Gastroesophageal sphincter (tissue), 4 donors: ENCODE data around the gene BST2. TPM values are rescaled to one million over a fixed set of nuclear protein-coding genes. Genes with fewer than 3 reads are reported as not detected.

ENCODE experiments used
- ATAC-seq: fragments of 150-250 bp; one replicate; pipeline ENCODE4 v1.9.1; 2016; ENCODE audit warnings: mild to moderate bottlenecking, moderate library complexity
- H3K27ac ChIP-seq, 4 donors: fragments of 200-600 bp; sonication (generic) in 3 of 4; 1 replicate in 3 of 4; 2 replicates in 1 of 4; pipeline ENCODE4 v1.5.1; 2016 to 2019
- H3K27me3 ChIP-seq: fragments of 200-600 bp; sonication (generic); one replicate; pipeline ENCODE4 v1.5.1; 2019
- H3K36me3 ChIP-seq, 2 donors: fragments of 200-600 bp; sonication (generic); one replicate each; pipeline ENCODE4 v1.5.1; 2019; ENCODE audit warnings: control low read depth in 1 of 2
- H3K4me1 ChIP-seq, 3 donors: fragments of 200-600 bp; sonication (generic); 1 replicate in 2 of 3; 2 replicates in 1 of 3; pipeline ENCODE4 v1.5.1; 2016 to 2019; ENCODE audit warnings: control low read depth in 2 of 3
- H3K4me3 ChIP-seq, 2 donors: fragments of 200-600 bp; sonication (generic); one replicate each; pipeline ENCODE4 v1.5.1; 2019; ENCODE audit warnings: mild to moderate bottlenecking in 1 of 2, moderate library complexity in 1 of 2
- H3K9me3 ChIP-seq, 3 donors: fragments of 200-600 bp; sonication (generic); one replicate each; pipeline ENCODE4 v1.5.1; 2017 to 2019; ENCODE audit warnings: control low read depth in 2 of 3
- CTCF ChIP-seq, 4 experiments: fragments of 200-600 bp in 2 of 4; fragments of 450-650 bp in 2 of 4; sonication (generic) in 1 of 4; IDR thresholded peaks; one replicate each; pipeline ENCODE4 v1.5.1; 2017 to 2019; ENCODE audit warnings: antibody characterized with exemption in 4 of 4, mild to moderate bottlenecking in 2 of 4, moderate library complexity in 2 of 4
- EP300 ChIP-seq: sonication (generic); formaldehyde crosslinking; IDR thresholded peaks from one replicate; pipeline ENCODE4 v1.6.1; 2017; ENCODE audit warnings: antibody characterized with exemption, mild to moderate bottlenecking
- POLR2A ChIP-seq, 2 donors: fragments of 450-650 bp; IDR thresholded peaks; one replicate each; pipeline ENCODE4 v1.6.1; 2017; ENCODE audit warnings: antibody characterized with exemption in 2 of 2, mild to moderate bottlenecking in 2 of 2, moderate library complexity in 1 of 2
- POLR2AphosphoS5 ChIP-seq: sonication (generic); formaldehyde crosslinking; IDR thresholded peaks from one replicate; pipeline ENCODE4 v1.6.1; 2017; ENCODE audit warnings: antibody characterized with exemption
- WGBS, 2 donors: methylation state at CpG; one replicate each; pipeline ENCODE4 v1.1.5; 2018; ENCODE audit warnings: low coverage in 1 of 2; 5-methylcytosine and 5-hydroxymethylcytosine counted together
- total RNA-seq, 4 donors: library from RNA; depleted of rRNA; stranded (reverse); fragments of >200 nt; gene quantifications; one replicate each; pipeline ENCODE4 v1.1.0, GENCODE V29; 2016

Gene BST2
- total RNA-seq, 4 donors from 2014 or later: 36.6 to 196 (median 40.7) TPM

- Histone ChIP-seq H3K27ac (peak overlapping the region in 1 of 4 donors; percentile 78), H3K4me3 (peak overlapping the region in 1 of 2 donors; percentile 49), H3K27me3 (peaks cover 29% of the 10 kb centered on the region), H3K36me3 (peaks cover 0 to 13% of the 10 kb centered on the region in 2 donors), H3K4me1 (peaks cover 0 to 37% (median 0%) of the 10 kb centered on the region in 3 donors), H3K9me3 (no peaks in the 10 kb centered on the region)
- 83% methylated on average over 4 of the region's 6 CpGs; no CpG with 5 or more reads in 1 of the 2 donors for WGBS, 2 donors
- no peak for TF ChIP-seq EP300
- no peak for TF ChIP-seq POLR2AphosphoS5
- TF ChIP-seq CTCF (IDR thresholded peaks at IDR 0.05): no peak
- no peak for TF ChIP-seq POLR2A (IDR thresholded peaks at IDR 0.05)
- ATAC-seq: no peak
Observed at GRCh38 chr19:17404015-17404414, 1.4 kb downstream of the BST2 start.

- WGBS, 2 donors: 20% methylated on average over 1 of the region's 36 CpGs; no CpG with 5 or more reads in 1 of the 2 donors
- no peaks in the 10 kb centered on the region for H3K9me3 ChIP-seq
- peaks cover 0 to 13% of the 10 kb centered on the region in 2 donors for H3K36me3 ChIP-seq
- TF ChIP-seq POLR2AphosphoS5 (no peak), POLR2A (IDR thresholded peaks at IDR 0.05) (no peak), EP300 (no peak), CTCF (IDR thresholded peaks at IDR 0.05) (no peak)
- peaks cover 29% of the 10 kb centered on the region for H3K27me3 ChIP-seq
- ATAC-seq: no peak
- peak overlapping the region in 1 of 4 donors; percentile 78 for H3K27ac ChIP-seq
- H3K4me1 ChIP-seq: peaks cover 0 to 37% (median 0%) of the 10 kb centered on the region in 3 donors
- peak overlapping the region in 1 of 2 donors; percentile 49 for H3K4me3 ChIP-seq
Observed at GRCh38 chr19:17402982-17403855, 2.2 kb downstream of the BST2 start.

GRCh38 chr19:17401628-17402027, 3.8 kb downstream of the BST2 start:
- peaks cover 41% of the 10 kb centered on the region for H3K27me3 ChIP-seq
- H3K27ac ChIP-seq: no peak overlapping the region
- no peak for ATAC-seq
- no peak overlapping the region for H3K4me3 ChIP-seq
- WGBS, 2 donors: 75 to 95% methylated on average over 4 to 6 of the region's 6 CpGs
- peaks cover 0 to 34% (median 0%) of the 10 kb centered on the region in 3 donors for H3K4me1 ChIP-seq
- peaks cover 0 to 20% of the 10 kb centered on the region in 2 donors for H3K36me3 ChIP-seq
- H3K9me3 ChIP-seq: no peaks in the 10 kb centered on the region
- TF ChIP-seq EP300 (no peak), POLR2A (IDR thresholded peaks at IDR 0.05) (no peak), POLR2AphosphoS5 (no peak), CTCF (IDR thresholded peaks at IDR 0.05) (no peak)

GRCh38 chr19:17398902-17399527, 6.4 kb downstream of the BST2 start:
- H3K27ac ChIP-seq: no peak overlapping the region
- 78 to 80% methylated on average over 5 to 8 of the region's 8 CpGs for WGBS, 2 donors
- TF ChIP-seq POLR2A (IDR thresholded peaks at IDR 0.05) (no peak), POLR2AphosphoS5 (no peak), EP300 (no peak)
- peaks cover 0 to 28% (median 0%) of the 10 kb centered on the region in 3 donors for H3K4me1 ChIP-seq
- peaks cover 0 to 20% of the 10 kb centered on the region in 2 donors for H3K36me3 ChIP-seq
- H3K27me3 ChIP-seq: peaks cover 64% of the 10 kb centered on the region
- H3K9me3 ChIP-seq: no peaks in the 10 kb centered on the region
- ATAC-seq: no peak
- no peak overlapping the region for H3K4me3 ChIP-seq

- H3K36me3 ChIP-seq: peaks cover 0 to 10% of the 10 kb centered on the region in 2 donors
- peak in 3 of 4 experiments; percentile 53 to 63 (median 61) for TF ChIP-seq CTCF (IDR thresholded peaks at IDR 0.05)
- no peak for TF ChIP-seq POLR2AphosphoS5
- WGBS, 2 donors: 7 to 22% methylated on average over 2 to 11 of the region's 19 CpGs
- peaks cover 0 to 2% (median 0%) of the 10 kb centered on the region in 3 donors for H3K9me3 ChIP-seq
- H3K27me3 ChIP-seq: peaks cover 76% of the 10 kb centered on the region
- ATAC-seq: no peak
- H3K27ac ChIP-seq: no peak overlapping the region
- peaks cover 0 to 40% (median 7%) of the 10 kb centered on the region in 3 donors for H3K4me1 ChIP-seq
- H3K4me3 ChIP-seq: no peak overlapping the region
Observed at GRCh38 chr19:17394891-17395415, 10.5 kb downstream of the BST2 start.
